ENCODE results near the gene CD4.
A peak's percentile ranks its signal among the peaks of the same experiment; 100 is the strongest.

CD4 gene

DNA sequence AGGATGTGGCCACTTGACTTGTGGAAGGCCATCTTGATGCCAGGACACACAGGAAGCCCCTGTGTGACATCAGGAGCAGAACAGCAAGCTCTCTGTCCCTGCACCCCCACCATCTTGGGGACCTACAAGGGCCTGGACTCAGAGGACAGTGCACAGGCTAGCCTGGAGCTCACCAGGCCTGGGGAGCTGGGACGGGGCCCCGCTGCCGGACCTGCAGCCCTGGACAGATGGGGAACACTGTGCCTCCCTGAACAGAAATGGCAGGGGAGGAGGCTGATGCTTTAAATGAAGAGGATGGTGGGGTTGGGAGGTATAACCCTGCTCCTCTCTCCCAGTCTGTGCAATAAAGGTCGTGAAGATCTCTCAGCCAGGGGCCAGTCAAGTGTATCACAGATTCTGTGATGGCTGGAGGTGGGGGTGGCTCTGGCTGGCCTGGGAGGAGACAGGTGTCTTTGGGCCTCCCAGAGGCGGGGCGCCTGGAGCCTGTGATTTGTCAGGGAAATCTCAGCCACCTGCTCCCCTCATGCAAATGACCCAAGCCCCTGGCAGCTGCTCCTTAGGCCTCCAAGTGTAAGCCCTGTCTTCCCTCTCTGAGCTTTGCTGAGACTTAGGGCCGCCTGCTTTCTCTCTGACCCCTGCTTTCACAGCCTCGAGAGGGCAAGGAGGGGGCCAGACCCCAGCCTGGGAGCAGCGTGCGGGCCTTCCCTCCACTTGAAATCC, 50.3 kb downstream of the CD4 start:
- TF ChIP-seq, protein P1, sequence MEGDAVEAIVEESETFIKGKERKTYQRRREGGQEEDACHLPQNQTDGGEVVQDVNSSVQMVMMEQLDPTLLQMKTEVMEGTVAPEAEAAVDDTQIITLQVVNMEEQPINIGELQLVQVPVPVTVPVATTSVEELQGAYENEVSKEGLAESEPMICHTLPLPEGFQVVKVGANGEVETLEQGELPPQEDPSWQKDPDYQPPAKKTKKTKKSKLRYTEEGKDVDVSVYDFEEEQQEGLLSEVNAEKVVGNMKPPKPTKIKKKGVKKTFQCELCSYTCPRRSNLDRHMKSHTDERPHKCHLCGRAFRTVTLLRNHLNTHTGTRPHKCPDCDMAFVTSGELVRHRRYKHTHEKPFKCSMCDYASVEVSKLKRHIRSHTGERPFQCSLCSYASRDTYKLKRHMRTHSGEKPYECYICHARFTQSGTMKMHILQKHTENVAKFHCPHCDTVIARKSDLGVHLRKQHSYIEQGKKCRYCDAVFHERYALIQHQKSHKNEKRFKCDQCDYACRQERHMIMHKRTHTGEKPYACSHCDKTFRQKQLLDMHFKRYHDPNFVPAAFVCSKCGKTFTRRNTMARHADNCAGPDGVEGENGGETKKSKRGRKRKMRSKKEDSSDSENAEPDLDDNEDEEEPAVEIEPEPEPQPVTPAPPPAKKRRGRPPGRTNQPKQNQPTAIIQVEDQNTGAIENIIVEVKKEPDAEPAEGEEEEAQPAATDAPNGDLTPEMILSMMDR (conservative IDR thresholded peaks at IDR 0.05; ENCODE audit: low read depth): no peak
- no peak overlapping the region for H3K27ac ChIP-seq
- DNase-seq (ENCODE audit: low spot score): no peak
- CTCF ChIA-PET: interaction anchor here (0.7 kb wide), 2 partner anchors 11 to 34 kb away, joined by 3 read pairs; partner anchors contain the start of genes P3H3 and SPSB2
- POLR2A ChIA-PET (ENCODE audit: low non-redundant PET): interaction anchor here (1.0 kb wide), 1 partner anchor 13 kb away, joined by 3 read pairs; the partner anchor contains the start of gene USP5

DNA sequence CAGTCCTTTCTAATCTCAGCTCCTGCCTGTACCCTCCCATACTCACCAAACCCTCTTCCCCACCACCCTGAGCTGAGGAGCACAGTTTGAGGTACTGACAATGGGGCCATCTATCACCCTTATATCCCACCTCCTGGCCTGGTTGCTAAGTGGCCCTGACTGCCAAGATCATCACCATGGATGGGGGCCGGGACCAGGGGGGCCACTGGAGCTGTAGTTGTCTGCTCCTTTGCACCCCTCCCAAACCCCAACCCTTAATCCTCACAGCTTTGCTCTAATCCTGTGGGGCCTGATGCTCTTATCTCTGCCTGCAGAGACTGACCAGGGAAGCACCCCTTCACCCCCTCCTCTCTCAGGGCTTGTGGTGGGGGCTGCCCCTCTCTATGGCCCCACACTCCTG, 51.0 kb downstream of the CD4 start:
- TF ChIP-seq, protein P1 (conservative IDR thresholded peaks at IDR 0.05; ENCODE audit: low read depth): no peak
- H3K27ac ChIP-seq: 0 out of 2 replicates have a peak overlapping the region, but pooled peaks have one; percentile 5
- DNase-seq (ENCODE audit: low spot score): no peak
- ChIA-PET POLR2A (ENCODE audit: low non-redundant PET) (interaction anchor here (1.0 kb wide), 1 partner anchor 12 kb away, joined by 3 read pairs; the partner anchor contains the start of gene USP5), CTCF (interaction anchor here (0.7 kb wide), 1 partner anchor 12 kb away, joined by 3 read pairs; the partner anchor contains the start of gene P3H3)

DNA sequence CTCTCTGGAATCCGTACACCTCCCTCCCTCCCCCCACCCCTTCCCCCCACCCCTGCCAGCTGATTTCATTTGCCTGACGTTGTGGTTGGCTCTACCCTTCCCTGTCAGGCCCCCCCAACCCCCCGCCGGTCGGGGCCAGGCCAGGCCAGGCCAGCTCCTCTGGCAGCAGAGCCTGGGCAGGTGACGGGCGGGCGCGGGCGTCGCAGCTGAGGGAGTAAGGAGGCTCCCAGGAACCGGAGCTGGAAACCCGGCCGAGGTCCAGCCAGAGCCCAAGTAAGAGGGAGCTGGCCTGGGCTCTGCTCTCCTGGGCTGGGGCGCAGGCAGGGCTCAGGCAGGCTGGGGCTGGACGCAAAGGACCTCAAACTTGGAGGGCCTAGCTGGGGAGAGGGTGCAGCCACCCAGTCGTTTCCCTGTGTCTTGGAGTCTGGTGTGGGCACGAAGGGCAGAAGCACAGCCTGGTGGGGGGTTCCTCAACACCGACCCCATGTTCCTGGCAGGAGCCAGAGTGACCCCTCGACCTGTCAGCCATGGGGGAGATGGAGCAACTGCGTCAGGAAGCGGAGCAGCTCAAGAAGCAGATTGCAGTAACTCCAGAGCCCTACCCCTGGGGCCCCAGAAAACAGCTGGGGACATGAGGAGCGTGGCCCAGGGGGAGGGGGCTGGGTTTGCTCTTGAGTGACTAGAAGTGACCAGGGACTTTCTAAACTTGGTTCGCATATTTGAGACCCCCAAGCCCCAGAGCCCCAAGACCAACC, 51.6 kb downstream of the CD4 start, which contains the start of gene GNB3:
GNB3 (plus strand) TSS at position 165 of the 755 bp plus-strand sequence; CDS start at position 528, 363 bp downstream.
- POLR2A ChIA-PET (ENCODE audit: low non-redundant PET): interaction anchor here (1.0 kb wide), 1 partner anchor 11 kb away, joined by 3 read pairs; the partner anchor contains the start of gene USP5
- TF ChIP-seq, protein P1 (conservative IDR thresholded peaks at IDR 0.05; ENCODE audit: low read depth): no peak
- 0 out of 2 replicates have a peak within 1 kb of the TSS, but pooled peaks have one; percentile 5 for H3K27ac ChIP-seq
- no peak for DNase-seq (ENCODE audit: low spot score)
- CTCF ChIA-PET: interaction anchor here (0.5 to 0.9 kb wide), 3 partner anchors 13 to 177 kb away, joined by 3 read pairs; partner anchors contain the start of genes LPCAT3 and P3H3

DNA sequence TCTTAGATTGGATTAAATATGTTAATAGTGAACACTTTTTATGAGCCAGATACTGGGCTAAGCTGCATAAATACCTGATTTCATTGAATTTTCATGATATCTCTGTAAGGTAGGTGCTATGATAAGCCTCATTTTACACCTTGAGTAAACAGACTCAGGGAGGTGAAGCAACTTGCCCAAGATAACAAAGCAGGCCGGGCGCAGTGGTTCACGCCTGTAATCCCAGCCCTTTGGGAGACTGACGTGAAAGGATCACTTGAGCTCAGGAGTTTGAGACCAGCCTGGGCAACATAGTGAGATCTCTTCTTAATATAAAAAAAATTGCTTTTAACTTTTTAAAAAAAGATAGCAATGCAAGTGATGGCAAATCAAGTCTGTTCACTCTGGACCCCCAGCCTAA, 52.7 kb downstream of the CD4 start:
- no peak for DNase-seq (ENCODE audit: low spot score)
- H3K27ac ChIP-seq: no peak overlapping the region
- CTCF ChIA-PET: no interaction called here
- POLR2A ChIA-PET (ENCODE audit: low non-redundant PET): interaction anchor here (0.5 kb wide), 1 partner anchor 117 kb away, joined by 3 read pairs; no protein-coding TSS in a partner anchor
- TF ChIP-seq, protein P1 (conservative IDR thresholded peaks at IDR 0.05; ENCODE audit: low read depth): no peak

DNA sequence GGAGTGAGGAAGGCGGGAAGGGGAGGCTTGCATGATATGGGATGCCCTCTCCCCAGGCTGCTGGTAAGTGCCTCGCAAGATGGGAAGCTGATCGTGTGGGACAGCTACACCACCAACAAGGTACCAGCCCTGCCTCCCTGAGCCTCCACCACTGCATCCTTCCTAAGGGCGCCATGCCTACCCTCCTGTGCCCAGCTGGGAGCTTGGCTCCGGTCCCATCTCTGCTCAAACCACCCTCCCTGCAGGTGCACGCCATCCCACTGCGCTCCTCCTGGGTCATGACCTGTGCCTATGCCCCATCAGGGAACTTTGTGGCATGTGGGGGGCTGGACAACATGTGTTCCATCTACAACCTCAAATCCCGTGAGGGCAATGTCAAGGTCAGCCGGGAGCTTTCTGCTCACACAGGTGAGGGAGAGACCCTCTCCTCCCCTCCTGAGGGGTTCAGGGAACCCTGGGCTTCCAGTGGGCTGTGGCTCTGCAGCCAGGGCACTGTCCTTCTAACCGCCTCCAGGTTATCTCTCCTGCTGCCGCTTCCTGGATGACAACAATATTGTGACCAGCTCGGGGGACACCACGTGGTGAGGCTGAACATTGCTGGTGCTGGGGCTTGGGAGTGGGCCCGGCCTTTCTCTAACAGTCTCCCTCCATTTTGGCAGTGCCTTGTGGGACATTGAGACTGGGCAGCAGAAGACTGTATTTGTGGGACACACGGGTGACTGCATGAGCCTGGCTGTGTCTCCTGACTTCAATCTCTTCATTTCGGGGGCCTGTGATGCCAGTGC, 54.0 kb downstream of the CD4 start:
- ChIA-PET POLR2A (ENCODE audit: low non-redundant PET) (no interaction called here), CTCF (interaction anchor here (0.6 to 0.7 kb wide), 2 partner anchors 29 to 109 kb away, joined by 3 to 5 read pairs; no protein-coding TSS in a partner anchor)
- no peak for DNase-seq (ENCODE audit: low spot score)
- TF ChIP-seq, protein P1 (conservative IDR thresholded peaks at IDR 0.05; ENCODE audit: low read depth): no peak
- H3K27ac ChIP-seq: no peak overlapping the region

Measured in RWPE1 (cell line).